M059J (cell line): ENCODE measurements around the gene TUBGCP5. TPM values are rescaled to one million over a fixed set of nuclear protein-coding genes. Genes with fewer than 3 reads are reported as not detected.
A peak's percentile ranks its signal among the peaks of the same experiment; 100 is the strongest.
"Not testable (repeated sequence)": the region's sequence is repeated elsewhere in the genome, so short reads cannot be mapped to it uniquely, and the experiment has no call there.

ENCODE experiments used
- DNase-seq: peaks from one replicate; pipeline ENCODE4 v3.0.0-alpha.2; 2012; ENCODE audit warnings: low read depth
- total RNA-seq: library from RNA; depleted of rRNA; stranded (reverse); fragments of >200 nt; shearing (Covaris generic); gene quantifications from 2 replicates; pipeline ENCODE4 v1.2.3, GENCODE V29; 2014; rRNA removed

Gene TUBGCP5
- 20.2 and 20.8 TPM in 2 replicates for total RNA-seq

DNA sequence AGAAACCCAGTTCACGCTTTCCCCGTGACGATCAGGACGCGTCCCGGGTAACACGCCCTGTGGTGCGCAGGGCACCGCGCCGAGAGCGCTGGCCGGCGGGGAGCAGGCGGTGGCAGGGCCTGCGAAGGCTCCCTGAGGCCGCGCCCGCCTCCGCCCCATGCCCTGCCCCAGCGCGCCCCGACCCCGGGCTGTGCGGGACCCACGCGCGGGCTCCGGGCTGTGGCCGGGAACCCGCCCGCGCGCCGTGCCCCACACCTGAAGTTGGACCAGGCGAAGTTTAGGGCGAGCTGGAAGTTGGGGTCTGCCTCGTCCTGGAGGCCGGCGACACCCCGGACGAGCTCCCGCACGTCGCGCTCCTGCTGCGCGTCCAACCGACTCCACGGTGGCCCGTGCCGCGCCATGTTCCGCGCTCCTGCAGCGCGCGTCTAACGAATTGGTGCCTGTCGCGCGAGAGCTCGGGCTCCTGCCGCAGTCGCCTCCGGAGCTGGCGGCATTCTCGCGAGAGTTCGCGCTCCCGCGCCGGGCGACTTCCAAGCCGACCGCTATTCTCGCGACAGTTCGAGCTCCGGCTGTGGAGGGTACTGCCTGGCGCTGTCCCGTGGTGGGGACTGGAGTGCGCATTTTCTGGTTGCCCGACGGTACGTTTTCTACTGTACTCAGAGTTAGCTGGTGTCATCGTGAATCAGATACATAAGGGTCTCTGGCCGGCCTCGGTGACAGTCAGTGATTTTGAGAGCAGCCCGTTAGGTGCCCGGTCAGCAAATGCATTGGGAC is at the start of gene TUBGCP5:
TSS of gene TUBGCP5 (minus strand) at position 427 of the 774 bp plus-strand sequence. CDS start at position 401, 26 bp downstream.
- peak; percentile 96 for DNase-seq

DNA sequence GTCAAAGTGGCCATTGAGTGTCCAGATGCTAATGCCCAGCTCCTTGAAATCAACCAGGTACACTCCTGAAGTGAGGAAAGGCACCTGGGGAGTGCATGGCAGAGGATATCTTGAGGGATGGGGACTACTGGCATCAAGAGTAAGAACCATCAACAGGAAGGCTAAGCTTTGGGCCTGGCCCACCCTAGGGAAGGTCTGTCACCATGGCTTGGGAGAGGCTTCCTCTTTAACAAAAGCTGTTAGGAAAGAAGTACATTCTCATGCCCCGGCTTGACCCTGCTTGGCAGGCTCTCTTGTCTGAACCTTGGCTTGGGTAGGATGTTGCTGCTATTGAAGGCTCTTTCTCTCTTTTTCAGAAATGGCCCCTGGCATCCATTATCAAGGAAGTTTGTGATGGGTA is 43.7 kb upstream of the TUBGCP5 start:
- no peak for DNase-seq

DNA sequence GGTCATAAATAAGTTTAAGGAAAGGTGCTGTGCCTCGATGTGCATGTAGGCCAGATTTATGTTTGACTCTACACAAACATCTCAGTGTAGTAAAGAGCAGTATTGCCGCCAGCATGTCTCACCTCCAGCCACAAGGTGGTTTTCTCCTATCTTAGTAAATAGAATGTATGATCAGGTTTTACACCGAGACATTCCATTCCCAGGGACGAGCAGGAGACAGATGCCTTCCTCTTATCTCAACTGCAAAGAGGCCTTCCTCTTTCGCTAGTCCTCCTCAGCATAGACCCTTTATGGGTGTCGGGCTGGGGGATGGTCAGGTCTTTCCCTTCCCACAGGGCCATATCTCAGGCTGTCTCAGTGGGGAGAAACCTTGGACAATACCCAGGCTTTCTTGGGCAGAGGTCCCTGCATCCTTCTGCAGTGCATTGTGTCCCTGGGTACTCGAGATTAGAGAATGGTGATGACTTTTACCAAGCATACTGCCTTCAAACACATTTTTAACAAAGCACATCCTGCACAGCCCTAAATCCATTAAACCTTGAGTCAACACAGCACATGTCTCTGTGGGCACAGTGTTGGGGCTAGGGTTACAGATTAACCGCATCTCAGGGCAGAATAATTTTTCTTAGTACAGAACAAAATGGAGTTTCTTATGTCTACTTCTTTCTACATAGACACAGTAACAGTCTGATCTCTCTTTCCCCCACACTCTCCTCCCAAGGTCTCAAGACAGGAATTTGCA is 42.8 kb upstream of the TUBGCP5 start:
- not testable (repeated sequence) for DNase-seq

DNA sequence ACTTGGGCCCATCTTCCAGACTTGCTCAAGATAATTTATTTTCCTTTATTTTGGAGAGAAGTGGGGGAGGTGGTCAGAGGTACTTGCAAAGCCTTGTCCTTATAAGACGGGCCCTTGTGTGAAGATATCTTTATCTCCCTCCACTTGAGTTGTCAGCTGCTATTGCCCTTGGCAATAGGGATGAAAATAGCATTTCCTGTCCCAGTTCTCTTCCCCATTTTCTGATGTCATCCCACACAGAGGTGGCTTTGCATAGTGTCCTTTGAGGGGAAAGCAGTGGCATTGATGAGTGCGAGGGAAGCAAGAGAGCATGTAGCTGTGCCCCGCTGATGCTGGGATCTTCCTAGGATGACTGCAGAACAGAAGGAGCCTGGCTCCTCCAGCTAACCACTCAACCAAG is 41.9 kb upstream of the TUBGCP5 start:
- no peak for DNase-seq

DNA sequence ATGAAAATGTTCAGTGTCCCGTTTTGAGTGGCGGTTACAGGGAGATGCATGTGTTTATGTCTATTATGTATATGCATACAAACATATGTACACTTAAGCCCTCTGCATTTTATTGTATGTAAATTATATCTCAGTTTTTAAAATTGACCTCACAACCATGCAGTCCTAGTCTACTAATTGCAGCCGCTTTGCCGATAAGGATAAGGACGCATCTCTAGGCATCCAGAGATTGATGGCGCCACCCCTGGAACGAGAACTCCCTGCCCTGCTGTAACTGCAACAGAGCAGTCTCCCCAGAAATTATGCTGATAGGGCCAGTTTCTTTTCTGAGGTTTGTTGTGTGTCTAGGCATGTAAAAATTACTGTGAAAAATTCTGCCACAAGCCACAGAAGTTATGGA is 40.4 kb upstream of the TUBGCP5 start:
- no peak for DNase-seq

DNA sequence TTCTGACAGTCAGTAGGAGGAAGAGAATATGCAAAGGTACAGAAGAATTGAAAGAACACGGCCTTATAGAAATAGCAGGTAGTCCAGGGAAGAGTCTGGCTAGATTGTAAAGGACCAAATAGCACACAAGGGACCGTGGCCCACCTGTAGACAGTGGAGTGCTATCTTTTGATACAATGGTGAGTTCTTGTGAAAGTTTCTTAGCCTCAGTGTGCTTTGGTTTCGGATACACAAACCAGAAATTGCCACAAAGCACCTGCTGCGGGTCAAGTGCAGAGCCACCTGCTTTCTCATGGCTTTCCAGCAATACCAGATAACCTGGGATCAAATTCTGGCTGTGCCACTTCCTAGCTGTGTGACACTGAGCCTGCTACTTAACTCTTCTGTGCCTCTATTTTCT is 36.6 kb upstream of the TUBGCP5 start:
- no peak for DNase-seq

GRCh38 chr15:23074684-23075083 is 35.3 kb upstream of the TUBGCP5 start:
- DNase-seq = peak; percentile 18

- DNase-seq = peak; percentile 47
These were observed 34.7 kb upstream of the TUBGCP5 start for GRCh38 chr15:23073890-23074646.

- peak; percentile 33 for DNase-seq
These were observed 33.3 kb upstream of the TUBGCP5 start for GRCh38 chr15:23072633-23073032.

DNA sequence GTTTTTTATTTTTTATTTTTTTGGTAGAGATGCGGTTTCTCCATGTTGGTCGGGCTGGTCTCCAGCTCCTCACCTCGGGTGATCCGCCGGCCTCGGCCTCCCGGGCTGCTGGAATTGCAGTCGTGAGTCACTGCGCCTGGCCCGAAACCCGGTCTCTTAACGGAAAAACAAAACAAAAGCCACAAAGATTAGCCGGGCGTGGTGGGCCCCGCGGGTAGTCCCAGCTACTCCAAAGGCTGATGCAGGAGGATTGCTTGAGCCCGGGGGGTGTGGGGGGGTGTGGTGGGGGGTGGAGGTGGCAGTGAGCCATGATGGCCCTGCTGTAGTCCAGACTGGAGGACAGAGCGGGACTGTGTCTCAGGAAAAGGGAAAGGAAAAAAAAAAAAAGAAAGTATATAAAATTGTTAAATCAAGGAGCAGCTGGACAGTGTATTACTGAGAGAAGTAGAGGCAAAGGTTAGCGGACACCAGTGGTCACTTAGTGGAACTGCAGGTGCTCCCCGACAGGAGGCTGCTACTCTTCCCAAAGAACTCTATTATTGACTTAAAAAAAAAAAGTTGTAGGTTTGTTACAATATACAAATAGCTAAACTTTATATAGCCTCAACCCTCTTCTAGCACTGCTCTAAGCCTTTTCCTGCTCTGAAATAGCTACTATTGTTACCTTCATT is 30.3 kb upstream of the TUBGCP5 start:
- DNase-seq = peak; percentile 92

DNA sequence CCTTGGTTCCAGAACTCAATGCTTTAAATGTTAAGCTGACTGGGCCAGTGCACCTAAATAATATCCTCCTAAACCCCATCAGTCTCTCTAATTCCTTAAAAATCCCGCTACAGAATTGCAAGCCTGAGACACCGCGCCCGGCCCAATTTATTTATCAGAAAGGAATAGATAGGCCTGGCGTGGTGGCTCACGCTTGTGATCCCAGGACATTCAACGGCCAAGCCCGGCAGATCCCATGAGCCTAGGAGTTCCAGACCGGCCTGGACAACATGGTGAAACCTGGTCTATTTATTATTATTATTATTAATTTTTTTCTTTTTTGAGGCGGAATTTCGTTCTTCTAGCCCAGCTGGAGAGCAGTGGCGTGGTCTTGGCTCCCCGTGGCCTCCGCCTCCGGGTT is 28.0 kb upstream of the TUBGCP5 start:
- no peak for DNase-seq

DNA sequence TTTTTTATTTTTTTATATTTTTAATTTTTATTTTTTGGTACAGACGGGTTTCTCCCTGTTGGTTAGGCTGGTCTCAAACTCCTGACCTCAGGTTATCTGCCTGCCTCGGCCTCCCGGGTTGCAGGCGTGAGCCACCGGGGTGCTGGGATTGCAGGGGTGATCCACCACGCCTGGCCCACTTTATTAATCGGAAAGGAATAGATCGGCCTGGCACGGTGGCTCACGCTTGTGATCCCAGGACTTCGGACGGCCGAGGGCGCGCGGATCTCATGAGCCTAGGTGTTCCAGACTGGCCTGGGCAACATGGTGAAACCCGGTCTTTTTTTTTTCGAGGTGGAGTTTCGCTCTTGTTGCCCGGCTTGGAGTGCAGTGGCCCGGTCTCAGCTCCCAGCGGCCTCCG is 26.5 kb upstream of the TUBGCP5 start:
- DNase-seq = no peak

DNA sequence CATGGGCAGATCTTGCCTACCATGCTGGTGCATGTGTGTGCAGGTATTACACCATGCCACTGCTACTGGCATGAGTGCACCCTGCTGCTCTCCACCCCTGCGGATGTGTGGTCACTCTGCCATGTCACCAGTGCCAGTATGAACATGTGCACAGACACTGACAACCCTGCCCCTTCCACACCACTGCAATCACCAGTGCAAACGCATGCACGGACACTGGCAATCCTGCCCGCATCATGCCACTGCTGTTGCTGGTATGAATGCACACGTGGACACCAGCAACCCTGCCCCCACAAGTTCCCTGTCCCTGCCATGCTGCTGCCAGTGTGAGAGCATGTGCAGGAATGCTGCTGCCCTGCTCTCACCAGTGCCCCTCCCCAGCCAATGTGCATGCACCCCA is 24.8 kb upstream of the TUBGCP5 start:
- no peak for DNase-seq

- no peak for DNase-seq
These were observed 18.3 kb upstream of the TUBGCP5 start for GRCh38 chr15:23057707-23058106.

GRCh38 chr15:23055316-23055715 is 15.9 kb upstream of the TUBGCP5 start:
- no peak for DNase-seq

- DNase-seq = no peak
These were observed 13.2 kb upstream of the TUBGCP5 start for GRCh38 chr15:23052522-23052921.

GRCh38 chr15:23050708-23051107 is 11.3 kb upstream of the TUBGCP5 start:
- no peak for DNase-seq

- no peak for DNase-seq
These were observed 10.7 kb upstream of the TUBGCP5 start for GRCh38 chr15:23049984-23050628.

GRCh38 chr15:23048572-23049282 is 9.4 kb upstream of the TUBGCP5 start:
- DNase-seq = not testable (repeated sequence)

DNA sequence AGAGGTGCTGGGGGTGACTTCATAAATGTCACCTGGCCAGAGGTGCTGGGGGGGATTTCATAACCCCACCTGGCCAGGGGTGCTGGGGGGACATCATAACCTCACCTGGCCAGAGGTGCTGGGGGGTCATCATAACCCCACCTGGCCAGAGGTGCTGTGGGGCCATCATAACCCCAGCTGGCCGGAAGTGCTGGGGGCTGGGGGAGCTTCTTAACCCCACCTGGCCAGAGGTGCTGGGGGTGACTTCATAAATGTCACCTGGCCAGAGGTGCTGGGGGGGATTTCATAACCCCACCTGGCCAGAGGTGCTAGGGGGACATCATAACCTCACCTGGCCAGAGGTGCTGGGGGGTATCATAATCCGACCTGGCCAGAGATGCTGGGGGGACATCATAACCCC is 4.6 kb upstream of the TUBGCP5 start:
- not testable (repeated sequence) for DNase-seq

- DNase-seq = not testable (repeated sequence)
These were observed 4.2 kb upstream of the TUBGCP5 start for GRCh38 chr15:23043535-23043934.
